ENCODE measurements around the gene BOK. TPM values are rescaled to one million over a fixed set of nuclear protein-coding genes. Genes with fewer than 3 reads are reported as not detected.
A peak's percentile ranks its signal among the peaks of the same experiment; 100 is the strongest.

BOK gene
- total and polyA plus RNA-seq, 9 of the 15 experiments (the other 6 are each of a cell fraction or from before 2014, with no cell fraction given): 0.03 to 3.3 (median 2.0) TPM; not detected in 1

- TF ChIP-seq ATF4 (CRISPR knock-in tag; IDR thresholded peaks at IDR 0.05): no peak
- no peak for TF ChIP-seq HOXB6 (CRISPR knock-in tag; IDR thresholded peaks at IDR 0.05; ENCODE audit: borderline replicate concordance)
- TF ChIP-seq ID3 (CRISPR knock-in tag; IDR thresholded peaks at IDR 0.05): no peak
- TF ChIP-seq ID3 (tag; IDR thresholded peaks at IDR 0.05): no peak
- TF ChIP-seq EWSR1 (IDR thresholded peaks at IDR 0.05; ENCODE audit: borderline replicate concordance, low read depth, partially characterized antibody): no peak
- no peak for TF ChIP-seq PYGO2 (tag; IDR thresholded peaks at IDR 0.05)
- TF ChIP-seq ETV5 (CRISPR knock-in tag; IDR thresholded peaks at IDR 0.05; ENCODE audit: low read depth): no peak
- no peak for TF ChIP-seq ZNF398 (CRISPR knock-in tag; IDR thresholded peaks at IDR 0.05)
- TF ChIP-seq ATF3 (IDR thresholded peaks at IDR 0.05): no peak
- TF ChIP-seq ATF3 (CRISPR knock-in tag; conservative IDR thresholded peaks at IDR 0.05): no peak
- no peak for TF ChIP-seq ZNF511 (CRISPR knock-in tag; IDR thresholded peaks at IDR 0.05)
- no peak for TF ChIP-seq TOE1 (IDR thresholded peaks at IDR 0.05; ENCODE audit: borderline replicate concordance)
- TF ChIP-seq TOE1 (CRISPR knock-in tag; IDR thresholded peaks at IDR 0.05; ENCODE audit: borderline replicate concordance, low read depth): no peak
- TF ChIP-seq HDAC3 (IDR thresholded peaks at IDR 0.05; ENCODE audit: borderline replicate concordance, partially characterized antibody): no peak
- no peak for TF ChIP-seq SETDB1 (IDR thresholded peaks at IDR 0.05; ENCODE audit: low read length)
- no peak for TF ChIP-seq COPS2 (conservative IDR thresholded peaks at IDR 0.05)
- no peak for TF ChIP-seq NFIC (IDR thresholded peaks at IDR 0.05)
- no peak for TF ChIP-seq NR2C2 (CRISPR knock-in tag; IDR thresholded peaks at IDR 0.05)
- peak; percentile 18; the same call in 1 of the 2 replicates for TF ChIP-seq NR2C2 (tag; IDR thresholded peaks at IDR 0.05)
- no peak for TF ChIP-seq ZNF695 (CRISPR knock-in tag; IDR thresholded peaks at IDR 0.05)
- no peak for TF ChIP-seq CREB3L1 (IDR thresholded peaks at IDR 0.05; ENCODE audit: borderline replicate concordance, low read depth)
- no peak for TF ChIP-seq TBP (optimal IDR thresholded peaks at IDR 0.05; ENCODE audit: low read depth, low read length)
Observed at GRCh38 chr2:241558532-241559322, at the start of gene BOK (continued).

Measured in K562 (cell line).